Erythroblast (primary cell): Measurements from ENCODE around the gene GOLGA1.

ENCODE experiments used
- GATA1 ChIP-seq: IDR thresholded peaks from 2 replicates; pipeline ENCODE4 v1.6.1; 2011; ENCODE audit warnings: low read depth, mild to moderate bottlenecking, control low read depth, low read length, moderate library complexity
- POLR2A ChIP-seq: IDR thresholded peaks from 2 replicates; pipeline ENCODE4 v1.6.1; 2011; ENCODE audit warnings: mild to moderate bottlenecking, low read length

DNA sequence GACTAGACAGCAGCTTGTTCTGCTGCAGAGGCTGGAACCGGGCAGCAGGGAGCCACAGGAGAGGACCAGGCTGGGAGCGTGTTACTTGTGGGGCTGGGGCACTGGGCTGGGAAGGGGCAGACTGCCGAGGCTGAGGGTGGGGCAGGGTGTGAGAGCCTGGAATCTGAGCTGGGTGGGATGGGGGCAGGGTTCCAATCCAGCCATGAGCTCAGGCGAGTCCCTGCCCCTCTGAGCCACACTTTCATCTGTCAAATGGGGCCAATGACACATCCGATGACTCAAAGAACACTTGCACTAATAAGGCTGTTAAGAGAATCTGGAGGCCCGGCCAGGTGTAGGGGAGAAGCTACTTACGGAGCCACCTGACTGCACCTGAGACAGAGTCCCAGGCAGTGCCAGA is 106.3 kb downstream of the GOLGA1 start:
- TF ChIP-seq POLR2A (no peak), GATA1 (no peak)
